IMR-90 (cell line): ENCODE results near the gene CHST3. TPM values are rescaled to one million over a fixed set of nuclear protein-coding genes. Genes with fewer than 3 reads are reported as not detected.

Experiments
- ATAC-seq: fragments of 200-7000 bp; cut with Tn5 transposase; 2 replicates; pipeline ENCODE4 v1.9.1; 2020; ENCODE audit warnings: low read depth, mild to moderate bottlenecking, moderate library complexity
- BruUV-seq: library from RNA; stranded (reverse); fragments of 400-500 nt; replicated peaks from 2 replicates; lab custom pipeline; 2021; lab: Mats Ljungman, UMichigan
- CTCF ChIA-PET: fragments of 300-600 bp; formaldehyde crosslinking; extraction: SDS; loops from one replicate; lab custom pipeline; 2021; ENCODE audit warnings: antibody characterized with exemption; lab: Yijun Ruan, JAX
- POLR2A ChIA-PET: fragments of 300-600 bp; sonication (Branson Sonifier 250); formaldehyde crosslinking; loops from one replicate; lab custom pipeline; 2022; ENCODE audit warnings: antibody characterized with exemption; ENCODE audit not compliant: unreplicated experiment; lab: Charles Lee
- DNase-seq: peaks from one replicate; pipeline ENCODE4 v3.0.0; 2013
- H2AFZ ChIP-seq: replicated peaks from 2 replicates; pipeline ENCODE3; 2013; ENCODE audit warnings: low read length, mild to moderate bottlenecking; ENCODE audit not compliant: poor library complexity
- H2AK5ac ChIP-seq: 2 replicates; pipeline ENCODE4 v1.6.1; 2013; ENCODE audit warnings: low read depth, low read length, inconsistent platforms
- H2AK9ac ChIP-seq: replicated peaks from 2 replicates; pipeline ENCODE3; 2013; ENCODE audit warnings: mild to moderate bottlenecking, low read depth, low read length, moderate library complexity; ENCODE audit not compliant: poor library complexity
- H2BK120ac ChIP-seq: 2 replicates; pipeline ENCODE4 v1.6.1; 2013; ENCODE audit warnings: low read depth, low read length, inconsistent platforms
- H2BK15ac ChIP-seq: 3 replicates; pipeline ENCODE4 v1.6.1; 2013; ENCODE audit warnings: low read depth, low read length, inconsistent platforms
- H2BK20ac ChIP-seq: 2 replicates; pipeline ENCODE4 v1.6.1; 2013; ENCODE audit warnings: low read depth, mild to moderate bottlenecking, inconsistent platforms, low read length, moderate library complexity
- H2BK5ac ChIP-seq: 2 replicates; pipeline ENCODE4 v1.6.1; 2013; ENCODE audit warnings: mild to moderate bottlenecking, low read depth, low read length, inconsistent platforms; ENCODE audit not compliant: poor library complexity, severe bottlenecking
- H3K14ac ChIP-seq: replicated peaks from 2 replicates; pipeline ENCODE4 v1.6.1; 2013; ENCODE audit warnings: low read depth, low read length, inconsistent platforms
- H3K18ac ChIP-seq: 2 replicates; pipeline ENCODE4 v1.6.1; 2013; ENCODE audit warnings: low read depth, low read length, control low read depth
- H3K23ac ChIP-seq: 2 replicates; pipeline ENCODE4 v1.6.1; 2013; ENCODE audit warnings: low read depth, low read length, inconsistent platforms
- H3K27ac ChIP-seq: 2 replicates; pipeline ENCODE4 v1.5.1; 2013; ENCODE audit warnings: mild to moderate bottlenecking, control low read depth, low read length; ENCODE audit not compliant: insufficient read depth
- H3K27me3 ChIP-seq: 2 replicates; pipeline ENCODE4 v1.6.1; 2013; ENCODE audit warnings: low read length; ENCODE audit not compliant: control insufficient read depth, insufficient read depth
- H3K36me3 ChIP-seq: 2 replicates; pipeline ENCODE4 v1.6.1; 2013; ENCODE audit warnings: low read length, mixed read lengths; ENCODE audit not compliant: control insufficient read depth, insufficient read depth
- H3K4ac ChIP-seq: 2 replicates; pipeline ENCODE4 v1.6.1; 2013; ENCODE audit warnings: low read depth, low read length, inconsistent platforms
- H3K4me1 ChIP-seq: 2 replicates; pipeline ENCODE4 v1.6.1; 2013; ENCODE audit warnings: low read length, mixed read lengths; ENCODE audit not compliant: control insufficient read depth, insufficient read depth
- H3K4me2 ChIP-seq: 2 replicates; pipeline ENCODE4 v1.6.1; 2013; ENCODE audit warnings: low read depth, mild to moderate bottlenecking, control low read depth, low read length, moderate library complexity
- H3K4me3 ChIP-seq: 2 replicates; pipeline ENCODE4 v1.5.1; 2013; ENCODE audit warnings: low read depth, mild to moderate bottlenecking, control low read depth, low read length, moderate library complexity; ENCODE audit not compliant: insufficient read depth
- H3K56ac ChIP-seq: 2 replicates; pipeline ENCODE4 v1.6.1; 2013; ENCODE audit warnings: low read length, inconsistent platforms; ENCODE audit not compliant: insufficient read depth; ENCODE audit errors: extremely low read depth
- H3K79me1 ChIP-seq, 2 experiments: 2 replicates each; pipeline ENCODE4 v1.6.1; 2013; ENCODE audit warnings: low read length in 2 of 2, inconsistent platforms in 1 of 2, low read depth in 1 of 2
- H3K9ac ChIP-seq: 2 replicates; pipeline ENCODE4 v1.6.1; 2013; ENCODE audit warnings: low read depth, low read length, control low read depth
- H3K9me1 ChIP-seq: 2 replicates; pipeline ENCODE4 v1.6.1; 2013; ENCODE audit warnings: low read length, inconsistent platforms; ENCODE audit not compliant: insufficient read depth
- H3K9me3 ChIP-seq: 2 replicates; pipeline ENCODE4 v1.6.1; 2013; ENCODE audit warnings: low read length; ENCODE audit not compliant: control insufficient read depth, insufficient read depth
- H4K20me1 ChIP-seq: 2 replicates; pipeline ENCODE4 v1.6.1; 2013; ENCODE audit warnings: low read length, inconsistent platforms; ENCODE audit not compliant: insufficient read depth
- H4K5ac ChIP-seq: 2 replicates; pipeline ENCODE4 v1.6.1; 2013; ENCODE audit warnings: mild to moderate bottlenecking, low read depth, low read length, control low read depth
- H4K8ac ChIP-seq, 2 experiments: 2 replicates each; pipeline ENCODE4 v1.6.1; 2013; ENCODE audit warnings: low read depth in 2 of 2, low read length in 2 of 2, control low read depth in 1 of 2, inconsistent platforms in 1 of 2
- H4K91ac ChIP-seq: 2 replicates; pipeline ENCODE4 v1.6.1; 2013; ENCODE audit warnings: low read depth, low read length, inconsistent platforms; ENCODE audit not compliant: insufficient read depth
- BHLHE40 ChIP-seq: fragments of 150-350 bp; IDR thresholded peaks from 2 replicates; pipeline ENCODE4 v1.6.1; 2016; ENCODE audit warnings: mild to moderate bottlenecking, low read depth, low read length
- CHD1 ChIP-seq: IDR thresholded peaks from 2 replicates; pipeline ENCODE4 v1.6.1; 2012; ENCODE audit warnings: low read depth, low read length, improper control_type of control experiment
- FOS ChIP-seq: fragments of 150-350 bp; IDR thresholded peaks from 2 replicates; pipeline ENCODE4 v1.6.1; 2016; ENCODE audit warnings: low read depth, low read length
- MAFK ChIP-seq: IDR thresholded peaks from 2 replicates; pipeline ENCODE4 v1.6.1; 2012; ENCODE audit warnings: low read depth, low read length, improper control_type of control experiment
- MAZ ChIP-seq: IDR thresholded peaks from 2 replicates; pipeline ENCODE4 v1.6.1; 2012; ENCODE audit warnings: low read depth, mild to moderate bottlenecking, low read length, improper control_type of control experiment, moderate library complexity, borderline replicate concordance
- POLR2A ChIP-seq: IDR thresholded peaks from 2 replicates; pipeline ENCODE4 v1.6.1; 2012; ENCODE audit warnings: mild to moderate bottlenecking, low read depth, low read length
- RAD21 ChIP-seq: IDR thresholded peaks from 2 replicates; pipeline ENCODE4 v1.6.1; 2012; ENCODE audit warnings: low read length, improper control_type of control experiment
- RCOR1 ChIP-seq: IDR thresholded peaks from 2 replicates; pipeline ENCODE4 v1.6.1; 2012; ENCODE audit warnings: mild to moderate bottlenecking, low read length, improper control_type of control experiment; ENCODE audit not compliant: insufficient replicate concordance
- WGBS, 2 experiments: methylation state at CpG; one replicate each; pipeline versions ENCODE4 v1.1.5 to v1.1.7; 2013; ENCODE audit warnings: missing lambda C conversion rate in 2 of 2; ENCODE audit not compliant: insufficient read length in 1 of 2; ENCODE audit errors: extremely low coverage in 2 of 2; 5-methylcytosine and 5-hydroxymethylcytosine counted together
- dilution Hi-C: fragments of 300-500 bp; cut with HindIII; formaldehyde crosslinking; loops from one replicate; pipeline ENCODE4 v1.14.3; 2018; ENCODE audit warnings: low sequenced_read_pairs; ENCODE audit not compliant: unreplicated experiment
- in situ Hi-C: fragments of 300-500 bp; cut with MboI; formaldehyde crosslinking; loops from 3 replicates; pipeline ENCODE4 v1.14.3; 2019; ENCODE audit warnings: low sequenced_read_pairs, inconsistent platforms, mixed read lengths
- intact Hi-C: fragments of 100-400 bp; cut with micrococcal nuclease; formaldehyde crosslinking; loops from 2 replicates; pipeline ENCODE4 v1.10.0; 2022
- polyA plus RNA-seq, 3 experiments: library from polyadenylated mRNA; depleted of rRNA; stranded (reverse); fragments of >200 nt; gene quantifications; 2 replicates each; pipeline ENCODE4 v1.2.3, GENCODE V29; 2012; ENCODE audit warnings: low replicate concordance in 1 of 3
- total RNA-seq: library from RNA; depleted of rRNA; stranded (reverse); fragments of >200 nt; gene quantifications from 2 replicates; pipeline ENCODE4 v1.2.3, GENCODE V29; 2012
- TF ChIP-seq, protein P1 (sequence below): conservative IDR thresholded peaks from 2 replicates; pipeline ENCODE4 v1.5.1; 2012; ENCODE audit warnings: mild to moderate bottlenecking, low read depth, low read length, improper control_type of control experiment
- TF ChIP-seq, protein P2 (sequence below): fragments of 150-350 bp; IDR thresholded peaks from 2 replicates; pipeline ENCODE4 v1.6.1; 2017; ENCODE audit warnings: mild to moderate bottlenecking, antibody characterized with exemption, low read length, low read depth

The CHST3 gene
- total and polyA plus RNA-seq, 2 of the 4 experiments (the other 2 are of a cell fraction): 8.6 to 9.0 TPM

DNA sequence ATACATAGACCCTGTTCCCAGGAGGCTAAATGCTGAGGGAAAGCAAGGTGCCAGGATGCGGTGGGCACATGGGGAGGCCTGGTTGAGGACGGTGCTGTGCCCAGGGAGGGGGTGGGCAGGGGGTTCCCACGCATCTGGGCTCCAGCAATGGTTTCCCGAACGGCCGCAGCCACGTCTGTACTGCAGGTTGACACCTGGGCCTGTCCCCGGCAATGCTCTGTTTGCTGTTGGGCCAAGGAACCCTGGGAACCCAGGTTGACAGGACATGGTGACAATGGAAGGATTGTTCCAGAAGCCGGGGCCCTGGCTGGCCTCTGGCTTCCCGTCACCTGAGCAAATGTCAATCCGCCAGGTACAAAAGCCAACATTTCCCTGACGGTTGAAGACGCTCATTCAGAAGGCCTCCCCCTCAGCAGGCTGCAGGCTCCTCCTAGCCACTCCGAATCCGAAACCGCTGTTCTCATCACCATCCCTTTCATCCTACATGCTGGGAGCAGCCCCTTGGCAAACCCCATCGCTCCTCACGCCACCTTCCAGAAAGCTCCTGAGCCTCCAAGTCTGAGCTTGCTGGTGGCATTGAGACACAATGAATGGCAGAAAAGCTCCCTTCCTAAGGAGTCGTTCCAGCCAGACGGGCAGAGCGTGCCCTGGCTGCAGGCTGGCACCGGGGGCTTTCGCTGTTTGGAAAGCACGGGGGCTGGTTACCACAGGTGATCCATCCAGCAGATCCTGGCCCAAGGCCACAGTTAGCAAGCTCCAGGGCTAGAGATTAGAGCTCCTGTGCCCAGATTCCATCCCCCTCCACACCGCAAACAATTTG lies 92.9 kb downstream of the CHST3 start:
- POLR2A ChIA-PET: no interaction called here
- H3K36me3 ChIP-seq: no peaks in the 10 kb centered on the region
- ATAC-seq (no peak), DNase-seq (no peak)
- 90% methylated on average over 8 of the region's 25 CpGs; no CpG with 5 or more reads in 1 of the 2 experiments for WGBS, 2 experiments
- H4K20me1 ChIP-seq: no peaks in the 10 kb centered on the region
- H3K23ac ChIP-seq: no peak overlapping the region
- no peak overlapping the region for H3K9ac ChIP-seq
- CTCF ChIA-PET: interaction anchor here (0.6 kb wide), 1 partner anchor 154 kb away, joined by 3 read pairs; no protein-coding TSS in a partner anchor
- H4K5ac ChIP-seq: no peak overlapping the region
- H3K9me3 ChIP-seq: no peaks in the 10 kb centered on the region
- H2AFZ ChIP-seq: no peak overlapping the region
- no peak overlapping the region for H2BK120ac ChIP-seq
- no peak overlapping the region for H3K14ac ChIP-seq
- peaks cover 67% of the 10 kb centered on the region for H3K27me3 ChIP-seq
- no peaks in the 10 kb centered on the region for H3K4me1 ChIP-seq
- H3K4me3 ChIP-seq: no peak overlapping the region
- no peak overlapping the region for H2AK9ac ChIP-seq
- TF ChIP-seq FOS (no peak), MAZ (no peak), RCOR1 (no peak), MAFK (no peak), POLR2A (no peak), BHLHE40 (no peak), CHD1 (no peak), RAD21 (no peak)
- TF ChIP-seq, protein P1, sequence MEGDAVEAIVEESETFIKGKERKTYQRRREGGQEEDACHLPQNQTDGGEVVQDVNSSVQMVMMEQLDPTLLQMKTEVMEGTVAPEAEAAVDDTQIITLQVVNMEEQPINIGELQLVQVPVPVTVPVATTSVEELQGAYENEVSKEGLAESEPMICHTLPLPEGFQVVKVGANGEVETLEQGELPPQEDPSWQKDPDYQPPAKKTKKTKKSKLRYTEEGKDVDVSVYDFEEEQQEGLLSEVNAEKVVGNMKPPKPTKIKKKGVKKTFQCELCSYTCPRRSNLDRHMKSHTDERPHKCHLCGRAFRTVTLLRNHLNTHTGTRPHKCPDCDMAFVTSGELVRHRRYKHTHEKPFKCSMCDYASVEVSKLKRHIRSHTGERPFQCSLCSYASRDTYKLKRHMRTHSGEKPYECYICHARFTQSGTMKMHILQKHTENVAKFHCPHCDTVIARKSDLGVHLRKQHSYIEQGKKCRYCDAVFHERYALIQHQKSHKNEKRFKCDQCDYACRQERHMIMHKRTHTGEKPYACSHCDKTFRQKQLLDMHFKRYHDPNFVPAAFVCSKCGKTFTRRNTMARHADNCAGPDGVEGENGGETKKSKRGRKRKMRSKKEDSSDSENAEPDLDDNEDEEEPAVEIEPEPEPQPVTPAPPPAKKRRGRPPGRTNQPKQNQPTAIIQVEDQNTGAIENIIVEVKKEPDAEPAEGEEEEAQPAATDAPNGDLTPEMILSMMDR: no peak
- TF ChIP-seq, protein P2, sequence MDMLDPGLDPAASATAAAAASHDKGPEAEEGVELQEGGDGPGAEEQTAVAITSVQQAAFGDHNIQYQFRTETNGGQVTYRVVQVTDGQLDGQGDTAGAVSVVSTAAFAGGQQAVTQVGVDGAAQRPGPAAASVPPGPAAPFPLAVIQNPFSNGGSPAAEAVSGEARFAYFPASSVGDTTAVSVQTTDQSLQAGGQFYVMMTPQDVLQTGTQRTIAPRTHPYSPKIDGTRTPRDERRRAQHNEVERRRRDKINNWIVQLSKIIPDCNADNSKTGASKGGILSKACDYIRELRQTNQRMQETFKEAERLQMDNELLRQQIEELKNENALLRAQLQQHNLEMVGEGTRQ: no peak
- H3K56ac ChIP-seq: no peak overlapping the region
- intact Hi-C loops: no loop called here
- H3K27ac ChIP-seq: no peak overlapping the region
- in situ Hi-C loops: loop anchor here (10.0 kb wide), 1 partner anchor 278 kb away; no protein-coding TSS in a partner anchor
- no peak overlapping the region for H2BK20ac ChIP-seq
- H3K4me2 ChIP-seq: no peak overlapping the region
- no peak overlapping the region for H2BK5ac ChIP-seq
- H2AK5ac ChIP-seq: no peak overlapping the region
- H4K8ac ChIP-seq: no peak overlapping the region
- no TSS peak for BruUV-seq
- H3K79me1 ChIP-seq: no peaks in the 10 kb centered on the region
- no peak overlapping the region for H2BK15ac ChIP-seq
- no peak overlapping the region for H3K18ac ChIP-seq
- no peak overlapping the region for H4K91ac ChIP-seq
- H3K9me1 ChIP-seq: no peaks in the 10 kb centered on the region
- H3K4ac ChIP-seq: no peak overlapping the region
- dilution Hi-C loops: no loop called here
